HG03575 (cell line): ENCODE data around the gene TMEM266.

Experiments
- ATAC-seq: cut with Tn5 transposase; IDR thresholded peaks from one replicate; pipeline ENCODE4 v1.9.1; 2021; ENCODE audit not compliant: unreplicated experiment, insufficient number of reproducible peaks, low FRiP score; ENCODE audit errors: extremely low read depth

The TMEM266 gene

GRCh38 chr15:76153241-76154197, 93.7 kb downstream of the TMEM266 start:
- ATAC-seq, result no peak

GRCh38 chr15:76155731-76156130, 95.9 kb downstream of the TMEM266 start:
- no peak for ATAC-seq

GRCh38 chr15:76158226-76158625, 98.4 kb downstream of the TMEM266 start:
- no peak for ATAC-seq

GRCh38 chr15:76158815-76159214, 99.0 kb downstream of the TMEM266 start:
- ATAC-seq, result no peak

- no peak for ATAC-seq
Measured at GRCh38 chr15:76159282-76159681, 99.5 kb downstream of the TMEM266 start.

GRCh38 chr15:76160426-76161152, 100.8 kb downstream of the TMEM266 start:
- no peak for ATAC-seq

- ATAC-seq, result no peak
Measured at GRCh38 chr15:76161153-76162035, 101.6 kb downstream of the TMEM266 start.

GRCh38 chr15:76162036-76162398, 102.2 kb downstream of the TMEM266 start:
- ATAC-seq, result no peak

GRCh38 chr15:76162784-76163456, 103.1 kb downstream of the TMEM266 start:
- ATAC-seq, result no peak

- no peak for ATAC-seq
Measured at GRCh38 chr15:76163457-76164295, 103.9 kb downstream of the TMEM266 start.

GRCh38 chr15:76164602-76165001, 104.8 kb downstream of the TMEM266 start:
- no peak for ATAC-seq

- no peak for ATAC-seq
Measured at GRCh38 chr15:76165951-76166350, 106.2 kb downstream of the TMEM266 start.

GRCh38 chr15:76168237-76168984, 108.6 kb downstream of the TMEM266 start:
- ATAC-seq, result no peak

- ATAC-seq, result no peak
Measured at GRCh38 chr15:76169018-76169417, 109.2 kb downstream of the TMEM266 start.

- ATAC-seq, result no peak
Measured at GRCh38 chr15:76169911-76170800, 110.4 kb downstream of the TMEM266 start.

- no peak for ATAC-seq
Measured at GRCh38 chr15:76172782-76173181, 113.0 kb downstream of the TMEM266 start.
